GM19468 (cell line): ENCODE data around the gene ABCB10.
"Not testable (repeated sequence)": the region's sequence is repeated elsewhere in the genome, so short reads cannot be mapped to it uniquely, and the experiment has no call there.

ENCODE experiments used
- ATAC-seq: cut with Tn5 transposase; IDR thresholded peaks from one replicate; pipeline ENCODE4 v1.9.1; 2021; ENCODE audit warnings: mild to moderate bottlenecking, moderate library complexity, moderate number of reproducible peaks; ENCODE audit not compliant: unreplicated experiment; ENCODE audit errors: extremely low read depth

Gene ABCB10

GRCh38 chr1:229574679-229575442, 16.4 kb upstream of the ABCB10 start:
- no peak for ATAC-seq

- ATAC-seq = no peak
Observed at GRCh38 chr1:229572286-229572685, 13.8 kb upstream of the ABCB10 start.

DNA sequence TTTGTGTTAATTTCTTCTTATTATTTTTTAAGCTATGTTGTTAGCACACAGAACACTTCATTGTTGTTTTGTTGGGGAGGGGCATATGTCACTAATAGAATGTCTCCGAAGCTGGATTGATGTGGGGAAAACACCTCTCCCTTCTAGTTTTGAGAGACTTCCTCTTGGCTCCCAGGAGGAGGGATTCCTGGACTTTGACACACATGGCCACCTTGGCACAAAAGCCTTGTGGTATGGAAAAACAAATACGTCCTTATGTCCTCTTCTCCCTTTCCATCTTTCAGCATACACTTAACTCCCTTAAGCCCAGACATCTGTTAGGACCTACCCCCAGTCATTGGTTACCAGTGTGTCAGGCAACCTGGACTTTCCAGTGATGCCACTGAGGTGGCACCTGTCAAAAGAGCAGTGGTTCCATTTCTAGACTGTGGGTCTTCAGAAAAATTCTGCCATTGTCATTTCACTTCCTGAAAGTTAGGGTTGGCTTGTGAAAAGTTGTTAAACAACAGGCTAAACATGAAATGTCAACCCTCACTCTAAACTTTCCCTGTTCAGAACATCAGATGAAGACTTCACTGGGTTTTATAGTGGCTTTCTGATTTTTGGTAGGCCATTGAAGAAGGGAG, 12.5 kb upstream of the ABCB10 start:
- no peak for ATAC-seq

- no peak for ATAC-seq
Observed at GRCh38 chr1:229570305-229570704, 11.8 kb upstream of the ABCB10 start.

DNA sequence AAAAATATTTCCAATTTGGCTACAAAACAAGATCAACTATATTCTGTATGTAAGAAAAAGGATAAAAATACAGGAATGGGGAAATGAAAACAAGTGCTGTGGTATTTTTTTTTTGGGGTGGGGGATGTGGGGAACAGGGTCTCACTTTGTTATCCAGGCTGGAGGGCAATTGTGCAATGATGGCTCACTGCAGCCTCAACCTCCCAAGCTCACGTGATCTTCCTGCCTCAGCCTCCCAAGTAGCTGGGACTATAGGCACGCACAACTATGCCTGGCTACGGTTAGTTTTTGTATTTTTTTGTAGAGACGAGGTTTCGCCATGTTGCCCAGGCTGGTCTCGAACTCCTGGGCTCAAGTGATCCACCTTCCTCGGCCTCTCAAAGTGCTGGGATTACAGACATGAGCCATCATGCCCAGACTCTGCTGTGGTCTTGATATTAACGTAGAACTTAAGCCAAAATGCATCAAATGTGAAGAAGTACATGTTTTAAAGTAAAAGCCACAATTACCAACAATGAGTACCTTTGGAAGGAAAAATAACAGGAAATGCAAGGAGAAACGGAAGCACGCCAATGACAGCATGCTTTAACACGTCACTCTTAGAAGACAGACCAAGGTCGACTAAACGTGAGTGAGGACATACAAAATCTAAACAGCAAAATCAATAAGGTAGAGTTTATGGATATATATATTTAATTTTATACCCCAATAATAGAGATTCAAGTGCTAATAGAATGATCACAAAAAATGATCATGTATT, 8.8 kb upstream of the ABCB10 start:
- ATAC-seq = no peak

GRCh38 chr1:229563701-229564100, 5.2 kb upstream of the ABCB10 start:
- ATAC-seq = no peak

- no peak for ATAC-seq
Observed at GRCh38 chr1:229563241-229563640, 4.7 kb upstream of the ABCB10 start.

DNA sequence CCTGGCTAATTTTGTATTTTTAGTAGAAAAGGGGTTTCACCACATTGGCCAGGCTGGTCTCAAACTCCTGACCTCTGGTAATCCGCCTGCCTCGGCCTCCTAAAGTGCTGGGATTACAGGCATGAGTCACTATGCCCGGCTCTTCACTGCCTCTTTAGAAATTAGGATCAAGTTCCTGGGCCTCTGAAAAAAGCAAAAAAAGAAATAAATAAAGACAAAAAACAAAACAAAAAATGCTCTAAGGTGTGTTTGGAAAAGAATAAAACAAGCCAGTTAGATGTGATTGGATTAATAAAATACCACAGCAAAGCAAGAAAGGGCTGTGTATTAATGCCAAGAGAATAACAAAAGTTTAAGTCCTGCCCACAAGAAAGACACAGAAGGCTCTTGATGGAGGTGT, 4.2 kb upstream of the ABCB10 start:
- no peak for ATAC-seq

DNA sequence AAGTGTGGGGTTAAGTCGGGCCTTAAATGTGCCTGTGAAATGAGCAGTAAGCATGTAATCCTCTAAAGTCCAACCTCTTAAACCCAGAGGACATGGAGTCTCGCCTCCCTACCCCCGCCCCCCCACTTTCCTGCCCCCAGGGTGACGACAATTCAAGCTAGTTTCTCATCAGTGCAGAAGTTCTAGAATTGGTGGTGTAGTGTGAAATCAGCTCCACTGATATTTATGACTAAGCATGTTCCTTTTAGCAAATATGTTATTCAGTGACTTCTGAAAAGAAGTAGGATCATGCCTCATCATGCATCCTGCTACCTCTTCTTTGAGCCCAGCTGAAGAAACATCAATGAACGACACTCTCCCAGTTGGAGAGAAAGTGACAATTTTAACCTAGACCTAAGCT, 2.6 kb upstream of the ABCB10 start:
- ATAC-seq = no peak

- ATAC-seq = not testable (repeated sequence)
Observed at GRCh38 chr1:229560124-229560523, 1.6 kb upstream of the ABCB10 start.

GRCh38 chr1:229559336-229559801, 862 bp upstream of the ABCB10 start:
- ATAC-seq = not testable (repeated sequence)

- ATAC-seq = peak; percentile 6
Observed at GRCh38 chr1:229557913-229558414, 543 bp downstream of the ABCB10 start.

- ATAC-seq = no peak
Observed at GRCh38 chr1:229557200-229557850, 1.2 kb downstream of the ABCB10 start.

- ATAC-seq = no peak
Observed at GRCh38 chr1:229554886-229555621, 3.5 kb downstream of the ABCB10 start.

DNA sequence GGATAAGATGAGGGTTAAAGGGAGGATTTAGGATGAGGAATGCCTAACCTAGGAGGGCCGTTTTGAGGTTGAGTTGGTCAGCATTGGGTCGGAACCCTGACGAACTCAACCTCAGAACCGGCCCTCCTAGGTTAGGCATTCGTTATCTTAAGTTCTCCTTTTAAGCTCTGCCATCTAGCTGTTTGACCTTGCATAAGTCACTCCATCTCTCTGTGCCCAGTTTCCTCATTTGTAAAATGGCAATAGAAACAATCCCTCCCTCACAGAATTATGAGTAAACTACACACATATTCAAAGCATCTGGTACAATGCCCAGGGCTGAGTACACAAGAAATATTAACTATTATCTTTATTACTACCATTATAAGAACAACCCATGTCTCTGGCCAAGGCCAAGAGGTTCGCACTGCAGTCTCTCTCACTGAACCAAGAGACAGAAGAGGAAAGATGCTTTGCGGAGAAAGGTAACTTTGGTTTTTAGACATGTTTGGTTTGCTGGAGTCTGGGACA, 4.8 kb downstream of the ABCB10 start:
- no peak for ATAC-seq

GRCh38 chr1:229552732-229553131, 5.8 kb downstream of the ABCB10 start:
- ATAC-seq = no peak

GRCh38 chr1:229550812-229551567, 7.5 kb downstream of the ABCB10 start:
- no peak for ATAC-seq

GRCh38 chr1:229547542-229547941, 11.0 kb downstream of the ABCB10 start:
- ATAC-seq = no peak

DNA sequence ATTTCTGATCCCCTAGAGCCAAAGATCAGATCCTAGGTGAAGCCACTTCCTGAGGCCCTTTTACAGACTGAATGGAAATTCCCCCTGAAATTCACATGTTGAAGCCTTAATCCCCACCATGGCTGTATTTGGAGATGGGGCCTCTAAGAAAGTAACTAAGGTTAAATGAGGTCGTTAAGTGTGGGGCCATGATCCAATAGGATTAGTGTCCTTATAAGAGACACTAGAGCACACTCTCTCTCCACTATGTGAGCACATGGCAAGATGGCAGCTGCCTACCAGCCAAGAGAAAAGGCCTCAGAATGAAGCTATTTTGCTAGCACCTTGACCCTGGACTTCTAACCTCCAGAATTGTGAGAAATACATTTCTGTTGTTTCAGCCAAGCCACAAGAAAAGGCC, 13.9 kb downstream of the ABCB10 start:
- ATAC-seq = no peak
